HG03342 (cell line): ENCODE data around the gene DNAAF5.

Experiments used
- ATAC-seq: cut with Tn5 transposase; IDR thresholded peaks from one replicate; pipeline ENCODE4 v1.9.1; 2021; ENCODE audit warnings: mild to moderate bottlenecking, moderate library complexity; ENCODE audit not compliant: unreplicated experiment

Gene DNAAF5

GRCh38 chr7:706721-707120 lies 19.8 kb upstream of the DNAAF5 start:
- ATAC-seq: no peak

- no peak for ATAC-seq
Measured at GRCh38 chr7:707296-708000, 19.1 kb upstream of the DNAAF5 start.

DNA sequence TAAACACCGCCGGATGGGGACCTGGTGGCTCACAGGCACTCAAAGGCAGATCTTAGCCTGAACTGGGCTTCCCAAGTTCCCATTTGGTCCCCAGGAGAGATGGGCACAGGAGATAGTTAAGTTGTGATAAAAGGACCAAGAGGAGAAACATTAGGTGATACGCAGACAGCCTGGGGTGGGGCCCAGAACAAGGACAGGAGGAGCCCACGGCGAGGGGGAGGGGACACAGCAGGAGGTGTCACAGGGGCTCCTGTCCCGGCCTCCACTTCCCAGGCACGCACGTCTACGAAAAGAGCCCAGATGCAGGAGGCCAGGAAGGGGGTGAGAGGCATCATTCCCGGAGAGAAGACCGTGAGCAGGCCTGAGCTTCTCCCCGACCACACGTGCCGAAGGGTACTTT lies 16.3 kb upstream of the DNAAF5 start:
- no peak for ATAC-seq

DNA sequence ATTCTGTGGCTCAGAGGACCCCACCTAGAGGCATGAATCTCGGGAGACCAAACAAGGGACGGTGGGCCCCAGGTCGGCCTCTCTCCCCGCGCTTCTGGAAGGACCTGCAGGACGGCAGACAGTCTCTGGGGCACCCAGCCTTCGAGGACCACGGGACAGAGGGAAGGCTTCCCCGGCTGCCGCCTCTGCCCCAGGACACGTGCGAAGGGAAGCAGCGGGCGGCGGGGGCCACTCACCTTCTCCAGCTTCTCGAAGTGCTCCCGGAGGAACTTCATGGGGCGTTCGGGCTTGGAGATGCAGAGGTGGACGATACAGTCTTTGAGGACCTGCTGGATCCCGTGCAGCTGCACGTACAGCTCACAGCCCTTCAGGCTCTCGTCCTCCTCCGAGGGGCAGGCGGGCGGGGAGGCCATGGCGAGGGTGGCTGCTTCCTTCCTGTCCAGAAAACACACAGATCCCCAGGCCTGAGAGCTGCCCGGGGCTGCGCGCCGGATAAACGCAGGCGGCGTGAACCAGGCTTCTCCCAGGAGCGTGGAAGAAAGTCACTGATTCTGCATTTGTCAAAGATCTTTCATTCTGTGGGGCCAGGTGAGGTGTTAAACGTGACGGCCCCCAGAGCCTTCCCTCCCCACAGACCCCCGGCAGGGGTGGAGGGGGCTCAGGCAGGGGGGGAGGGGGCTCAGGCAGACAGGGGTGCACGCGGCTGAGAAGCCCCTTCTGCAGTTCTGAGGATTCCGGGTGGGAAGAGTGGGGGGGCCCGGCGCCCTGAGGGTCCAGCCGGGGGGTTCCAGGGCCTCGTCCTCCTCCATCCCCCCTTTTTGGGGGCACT lies 15.2 kb upstream of the DNAAF5 start:
- ATAC-seq: no peak

DNA sequence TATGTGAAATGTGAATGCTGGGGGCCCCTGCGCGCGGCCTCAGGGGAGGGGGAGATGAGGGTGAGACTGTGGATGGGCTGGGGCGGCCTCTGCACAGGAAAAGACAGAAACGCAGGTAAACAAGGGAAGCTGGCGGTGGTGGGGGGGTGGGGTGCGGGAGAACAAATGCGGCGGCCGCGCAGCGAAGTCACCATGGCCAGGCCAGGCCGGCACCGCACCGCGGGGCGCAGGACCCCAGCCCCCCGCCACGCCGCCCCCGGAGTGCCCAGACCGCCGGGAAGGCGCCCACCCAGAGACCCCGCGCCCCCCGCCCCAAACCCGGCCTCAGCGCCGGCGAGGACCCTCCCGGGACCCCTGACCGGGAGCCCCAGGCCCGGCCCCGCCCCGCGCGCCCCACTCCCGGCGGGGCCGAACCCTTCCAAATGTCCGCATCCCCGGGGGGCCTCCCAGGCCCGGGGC lies 14.5 kb upstream of the DNAAF5 start:
- ATAC-seq: no peak

DNA sequence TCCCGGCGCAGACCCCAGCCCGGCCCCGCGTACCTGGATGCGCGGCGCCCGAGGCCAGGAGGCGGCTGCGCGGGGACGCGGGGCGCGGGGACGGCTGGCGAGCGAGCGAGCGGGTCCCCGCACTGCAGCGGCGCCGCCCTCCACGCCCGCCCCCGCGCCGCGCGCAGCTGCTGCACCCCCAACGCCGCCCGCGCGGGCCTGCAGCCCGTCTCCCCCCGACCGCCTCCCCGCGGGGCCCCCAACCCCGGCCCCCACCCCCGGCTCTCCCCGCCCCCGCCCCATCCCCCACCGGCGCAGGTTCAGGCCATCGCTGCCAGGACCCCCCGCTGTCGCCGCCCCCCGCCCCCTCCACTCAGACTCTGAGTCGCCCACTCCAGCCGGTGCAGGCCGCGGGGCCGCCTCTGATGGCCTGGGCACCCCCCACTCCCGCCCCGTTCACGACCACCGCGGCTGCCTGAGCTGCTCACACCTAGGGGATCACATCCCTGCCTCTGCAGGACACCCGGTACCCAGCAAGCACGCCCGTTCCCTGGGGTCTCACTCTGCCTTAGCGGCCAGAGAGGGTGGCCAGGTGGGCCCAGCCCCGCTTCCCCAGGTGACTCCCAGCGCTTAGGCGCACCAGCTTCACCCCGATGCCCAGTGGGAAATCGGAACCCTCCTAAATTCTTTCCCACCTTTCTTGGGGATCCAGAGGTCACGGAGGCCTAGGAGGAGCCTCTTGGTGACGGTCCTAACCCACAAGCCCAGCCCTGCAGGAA lies 13.9 kb upstream of the DNAAF5 start:
- ATAC-seq: no peak

- ATAC-seq: no peak
Measured at GRCh38 chr7:713139-713457, 13.4 kb upstream of the DNAAF5 start.

DNA sequence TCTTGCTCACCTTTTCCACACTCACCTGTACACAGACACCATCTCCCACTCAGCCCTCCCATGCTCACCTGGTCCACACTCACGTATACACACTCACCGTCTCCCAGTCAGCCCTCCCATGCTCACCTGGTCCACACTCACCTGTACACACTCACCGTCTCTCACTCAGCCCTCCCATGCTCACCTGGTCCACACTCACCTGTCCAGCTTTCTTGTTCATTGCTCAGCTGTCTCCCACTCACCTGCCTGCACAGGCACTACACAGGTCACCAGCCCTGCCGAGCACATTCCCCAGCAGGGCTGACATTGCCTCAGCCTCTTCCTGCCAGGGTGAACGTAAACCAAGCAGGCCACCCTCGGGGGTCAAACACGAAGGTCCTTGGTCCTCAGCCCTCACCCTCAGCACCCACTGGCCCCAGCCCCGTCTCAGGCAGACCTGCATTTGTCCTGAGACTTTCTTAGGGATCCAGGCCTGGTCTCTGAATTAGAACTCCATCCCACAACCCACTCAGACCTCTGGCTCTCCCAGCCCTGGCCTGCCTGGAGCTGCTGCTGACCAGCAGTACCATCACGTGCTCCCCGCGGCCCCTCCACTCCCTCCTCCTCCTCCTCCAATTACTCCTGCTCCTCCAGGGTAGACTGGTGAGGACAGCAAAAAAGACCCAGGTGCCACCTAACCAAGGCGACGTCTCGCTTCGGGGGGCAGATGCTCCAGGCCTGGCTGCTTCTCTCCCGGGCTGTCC lies 12.8 kb upstream of the DNAAF5 start:
- ATAC-seq: no peak

DNA sequence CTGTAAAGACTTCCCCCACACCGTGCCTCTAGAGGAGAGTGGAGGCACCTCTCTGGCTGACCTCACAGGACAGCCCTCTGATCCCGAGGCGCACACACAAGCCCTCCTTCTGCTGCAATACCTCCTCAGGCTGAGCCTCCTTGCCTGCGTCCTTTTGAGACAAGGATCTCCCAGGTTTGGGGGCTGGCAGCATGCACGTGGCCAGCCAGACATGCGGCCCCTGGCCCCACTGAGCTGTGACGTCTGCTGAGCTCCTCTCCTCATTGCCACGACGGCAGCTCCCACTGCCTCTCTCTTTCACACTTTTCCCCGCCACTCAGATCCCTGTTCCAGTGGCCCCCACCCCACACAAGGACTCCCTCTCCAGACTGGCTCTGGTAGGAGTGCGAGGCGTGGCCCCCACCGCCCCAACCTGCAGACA lies 12.2 kb upstream of the DNAAF5 start:
- no peak for ATAC-seq

DNA sequence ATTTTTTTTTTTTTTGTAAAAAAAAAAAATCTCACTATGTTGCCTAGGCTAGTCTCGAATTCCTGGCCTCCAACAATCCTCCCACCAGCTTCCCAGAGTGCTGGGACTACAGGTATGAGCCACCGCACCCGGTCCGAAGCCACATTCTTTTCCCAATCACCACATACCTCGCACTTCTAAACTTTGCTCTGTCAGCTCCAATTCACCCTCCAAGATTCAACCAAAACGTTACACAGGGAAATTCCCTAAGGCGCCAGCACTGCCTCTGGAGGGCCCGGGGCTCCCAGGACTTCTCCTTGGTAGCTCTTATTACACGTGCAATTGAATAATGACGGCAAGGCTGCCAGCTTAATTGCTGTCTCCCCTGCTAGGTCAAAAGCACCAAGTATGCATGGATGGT lies 10.3 kb upstream of the DNAAF5 start:
- ATAC-seq: no peak

DNA sequence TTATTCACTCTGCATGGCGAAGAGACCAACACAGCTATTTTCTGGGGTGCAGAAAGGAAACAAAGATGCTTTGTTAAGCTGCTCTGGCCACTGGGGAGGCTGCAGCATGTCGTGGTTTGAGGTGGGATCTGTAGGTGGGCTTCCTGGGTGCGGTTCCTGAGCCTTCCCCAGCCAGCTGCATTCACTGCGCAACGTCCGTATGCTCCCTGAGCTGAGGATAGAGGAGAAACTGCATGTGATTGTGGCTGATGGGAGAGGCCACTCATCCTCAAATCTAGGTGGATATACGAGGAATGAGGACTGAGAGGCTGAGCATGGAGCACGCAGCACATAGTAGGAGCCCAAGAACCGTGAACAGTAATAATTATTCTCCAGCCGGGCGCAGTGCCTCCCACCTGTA lies 9.9 kb upstream of the DNAAF5 start:
- ATAC-seq: no peak

- ATAC-seq: no peak
Measured at GRCh38 chr7:721619-722248, 4.8 kb upstream of the DNAAF5 start.

- ATAC-seq: no peak
Measured at GRCh38 chr7:723541-723940, 3.0 kb upstream of the DNAAF5 start.

DNA sequence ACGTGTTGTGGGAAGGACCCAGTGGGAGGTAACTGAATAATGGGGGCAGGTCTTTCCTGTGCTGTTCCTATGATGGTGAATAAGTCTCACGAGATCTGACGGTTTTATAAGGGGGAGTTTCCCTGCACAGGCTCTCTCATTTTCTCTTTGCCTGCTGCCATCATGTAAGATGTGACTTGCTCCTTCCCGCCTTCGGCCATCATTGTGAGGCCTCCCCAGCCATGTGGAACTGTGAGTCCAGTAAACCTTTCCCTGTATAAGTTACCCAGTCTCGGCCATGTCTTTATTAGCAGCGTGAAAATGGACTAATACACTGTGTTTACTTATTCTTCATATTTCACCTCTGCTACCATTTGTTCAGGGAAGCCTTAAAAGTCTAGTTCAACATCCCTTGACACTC lies 2.2 kb upstream of the DNAAF5 start:
- no peak for ATAC-seq

GRCh38 chr7:725223-726005 lies 1.1 kb upstream of the DNAAF5 start:
- no peak for ATAC-seq

DNA sequence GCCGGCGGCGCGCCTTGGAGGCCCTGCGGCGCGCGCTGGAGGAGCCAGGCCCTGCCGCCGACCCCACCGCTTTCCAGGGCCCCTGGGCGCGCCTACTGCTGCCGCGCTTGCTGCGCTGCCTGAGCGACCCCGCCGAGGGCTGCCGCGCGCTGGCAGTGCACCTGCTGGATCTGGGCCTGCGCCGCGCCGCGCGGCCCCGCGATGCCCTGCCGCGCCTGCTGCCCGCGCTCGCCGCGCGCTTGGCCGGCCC lies 280 bp downstream of the DNAAF5 start:
- ATAC-seq: peak; percentile 13

GRCh38 chr7:727104-727805 lies 756 bp downstream of the DNAAF5 start, which contains the start of gene PRKAR1B:
Gene PRKAR1B (minus strand): TSS chr7:727281. CDS start chr7:711505, 15,776 bp downstream.
- ATAC-seq: peak; percentile 48

GRCh38 chr7:727806-728460 lies 1.4 kb downstream of the DNAAF5 start:
- no peak for ATAC-seq

- no peak for ATAC-seq
Measured at GRCh38 chr7:728602-729001, 2.1 kb downstream of the DNAAF5 start.
